ENCODE data around the gene KCNC1.

KCNC1 gene

DNA sequence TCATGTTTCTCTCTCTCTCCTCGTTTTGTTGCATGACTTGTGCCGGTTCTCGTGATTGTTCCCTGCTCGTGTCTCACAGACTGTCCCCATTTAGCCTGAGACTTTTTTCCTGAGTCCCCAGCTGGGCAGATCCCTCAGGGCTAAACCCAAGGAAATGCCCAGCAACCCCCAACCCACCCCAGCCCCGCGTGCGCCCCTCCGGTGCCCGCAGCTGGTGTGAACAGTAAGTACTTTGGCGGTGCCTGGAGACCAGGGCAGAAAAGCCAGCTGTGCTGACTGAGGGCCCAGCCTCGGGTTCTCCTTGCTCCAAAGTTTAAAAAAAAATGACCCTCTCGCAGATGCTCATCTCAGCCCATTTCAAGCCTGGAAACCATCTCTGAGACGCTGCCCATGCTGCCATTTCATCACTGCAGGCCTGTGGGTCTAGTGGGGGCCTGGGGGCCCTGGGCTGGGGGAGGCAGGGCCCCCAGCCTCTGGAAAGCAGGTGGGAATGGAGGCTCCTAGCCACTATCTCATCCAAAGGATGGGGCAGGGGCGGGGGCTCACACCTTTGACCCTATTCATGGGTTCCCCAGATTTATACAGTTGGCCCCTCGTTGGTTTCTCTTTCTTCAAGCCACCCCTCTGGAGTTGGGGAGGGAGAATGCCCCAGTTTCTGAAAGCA lies 41.8 kb downstream of the KCNC1 start:
- DNase-seq: no peak

DNA sequence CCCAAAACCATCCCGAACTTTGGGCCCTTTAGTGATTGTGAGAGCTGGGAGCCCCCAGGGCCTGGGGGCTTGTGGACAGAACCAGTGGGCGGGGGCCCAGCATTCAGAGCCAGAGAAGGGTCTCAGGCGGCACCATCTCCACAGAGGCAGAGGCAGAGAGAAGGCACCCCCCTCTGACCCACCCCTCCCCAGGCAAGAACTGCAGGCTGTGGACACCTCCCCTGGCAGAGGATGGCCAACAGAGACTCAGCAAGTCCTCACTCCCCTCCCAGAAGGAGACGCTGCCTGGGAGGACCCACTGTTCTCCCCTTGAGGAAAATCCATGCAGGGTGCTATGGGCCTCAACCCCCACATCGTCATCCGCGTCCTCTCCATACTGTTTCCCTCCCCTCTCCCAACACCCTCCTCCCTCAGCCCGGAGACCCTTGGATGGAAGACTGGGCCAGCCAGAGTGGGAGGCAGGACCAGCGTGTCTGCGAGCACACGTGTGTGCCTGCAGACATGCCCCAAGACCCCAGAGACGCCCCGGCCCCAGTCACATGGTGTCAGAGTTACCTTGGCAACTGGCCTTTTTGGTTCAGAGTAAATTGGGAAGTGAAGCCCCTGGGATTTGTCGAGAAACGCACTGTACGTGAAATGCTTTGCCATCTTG lies 42.6 kb downstream of the KCNC1 start:
- DNase-seq: no peak

DNA sequence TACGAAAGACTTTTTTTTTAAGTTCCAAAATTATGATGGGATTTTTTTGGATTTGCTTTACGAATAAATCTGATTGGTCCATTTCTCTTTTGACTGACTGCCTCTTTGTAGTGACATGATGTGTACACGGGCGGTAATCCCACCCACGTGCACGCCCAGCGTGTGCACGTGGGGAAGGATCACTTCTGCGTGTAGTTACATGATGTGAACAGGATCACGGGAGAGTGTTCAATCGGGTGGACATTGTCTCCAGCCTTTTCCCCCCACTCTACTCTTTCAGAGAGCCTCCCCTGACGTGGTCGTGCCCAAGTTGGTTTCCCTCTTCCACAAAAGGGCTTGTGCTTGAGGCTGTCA lies 43.1 kb downstream of the KCNC1 start:
- no peak for DNase-seq

DNA sequence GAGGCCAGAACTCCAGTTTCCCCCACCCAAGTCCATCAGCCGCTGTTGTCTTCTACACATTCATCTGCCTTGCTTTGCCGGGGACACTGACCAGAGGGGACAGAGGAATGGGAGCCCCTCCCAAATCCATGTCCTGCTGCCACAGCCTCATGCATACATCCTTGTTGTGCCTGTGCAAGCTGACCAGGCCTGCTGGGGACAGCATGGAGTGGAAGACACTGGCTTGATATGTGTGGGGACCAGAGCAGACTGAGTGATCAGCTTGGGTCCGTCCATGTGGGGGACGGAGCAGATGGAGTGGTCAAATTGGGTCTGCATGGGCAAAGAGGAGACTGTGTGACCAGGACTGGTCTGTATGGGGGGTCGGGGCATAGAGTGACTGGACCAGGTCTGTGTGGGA lies 43.8 kb downstream of the KCNC1 start:
- no peak for DNase-seq

DNA sequence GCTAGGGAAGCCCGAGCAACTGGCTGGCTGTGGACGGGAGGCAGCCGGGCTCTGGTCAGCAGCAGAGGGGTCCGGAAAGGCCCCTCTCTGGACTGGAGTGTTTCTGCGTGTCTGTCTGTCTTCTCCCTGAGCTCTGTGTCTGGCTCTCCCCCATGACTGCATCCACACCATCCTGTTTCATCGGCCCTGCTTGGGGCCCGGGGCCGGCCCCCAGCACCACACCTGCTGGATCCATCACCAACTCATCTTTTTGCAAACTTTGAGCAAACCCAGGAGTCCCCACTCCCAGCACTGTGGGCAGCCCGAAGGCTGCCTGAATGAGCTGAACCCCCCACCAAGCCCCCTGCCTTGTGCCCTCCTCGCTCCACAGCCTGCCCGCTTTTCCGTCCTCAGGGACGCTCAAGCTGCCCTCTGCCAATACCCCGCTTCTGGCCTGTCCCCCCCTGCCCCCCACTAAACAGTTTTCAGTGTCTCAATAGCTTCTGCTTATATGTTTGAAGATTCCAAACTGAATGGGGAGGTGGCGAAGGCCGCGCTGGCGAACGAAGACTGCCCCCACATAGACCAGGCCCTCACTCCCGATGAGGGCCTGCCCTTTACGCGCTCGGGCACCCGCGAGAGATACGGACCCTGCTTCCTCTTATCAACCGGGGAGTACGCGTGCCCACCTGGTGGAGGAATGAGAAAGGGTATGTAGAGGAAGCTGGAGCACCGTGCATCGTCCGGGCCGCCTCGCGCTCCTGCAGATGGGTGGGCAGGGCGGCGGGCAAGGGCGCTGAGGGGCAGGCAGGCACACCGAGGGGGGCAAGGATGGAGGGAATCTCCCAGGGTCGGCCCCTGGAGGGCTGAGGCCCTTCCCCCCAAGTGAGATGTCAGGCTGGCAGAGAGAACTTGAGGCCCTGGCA lies 44.6 kb downstream of the KCNC1 start:
- DNase-seq: no peak

DNA sequence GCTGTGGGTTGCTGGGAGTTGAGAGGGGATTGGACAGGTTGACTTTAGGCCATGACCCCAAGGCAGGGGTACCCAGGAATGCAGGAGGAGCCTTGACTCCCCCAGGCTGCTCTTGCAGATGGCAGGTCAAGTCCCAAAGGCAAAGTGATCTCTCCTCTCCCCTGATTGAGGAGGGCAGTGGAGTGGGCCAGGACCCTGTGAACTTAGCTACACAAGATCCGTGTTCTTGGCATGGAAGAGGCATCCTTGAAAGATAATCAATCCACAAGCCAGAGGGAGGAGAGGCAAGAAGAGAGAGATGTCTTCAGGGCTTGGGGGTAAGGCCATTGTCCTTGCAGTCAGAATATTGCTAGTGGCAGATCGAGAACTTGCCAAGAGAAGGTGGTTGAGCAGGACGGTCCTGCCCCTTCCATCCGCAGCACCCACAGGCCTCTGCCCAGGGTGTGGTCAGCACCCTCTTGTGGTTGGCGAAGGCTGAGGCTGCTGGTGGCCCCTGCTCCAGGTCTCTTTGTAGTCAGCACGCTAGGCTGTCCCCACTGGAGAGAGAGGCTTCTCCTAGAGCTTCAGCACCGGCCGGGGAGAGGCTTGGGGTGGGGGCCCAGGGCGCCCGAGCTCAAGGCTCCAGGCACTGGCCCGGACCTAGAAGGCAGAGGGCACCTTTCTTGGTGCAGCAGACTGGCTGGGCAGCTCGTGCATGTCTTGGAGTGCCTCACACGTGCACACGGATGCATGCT lies 45.4 kb downstream of the KCNC1 start:
- no peak for DNase-seq

DNA sequence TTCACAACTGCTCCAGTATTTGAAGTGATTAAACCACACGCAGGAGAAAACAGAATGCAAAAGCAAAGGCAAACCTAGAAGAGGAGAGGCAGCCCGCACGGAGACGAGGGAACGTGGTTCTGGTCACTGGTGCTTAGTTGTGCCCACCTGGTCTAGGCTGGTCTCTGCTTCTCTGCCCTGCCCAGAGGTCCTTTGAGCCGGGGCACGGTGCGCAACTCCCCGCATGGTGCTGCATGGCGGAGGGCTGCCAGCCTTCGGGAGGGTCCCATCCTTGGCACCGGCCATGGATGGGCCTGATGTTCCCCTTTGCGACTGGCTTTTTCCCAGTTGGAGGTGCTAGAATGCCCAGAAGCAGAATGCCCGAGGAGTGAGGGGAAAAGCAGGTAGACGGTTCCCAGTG lies 46.1 kb downstream of the KCNC1 start:
- no peak for DNase-seq

DNA sequence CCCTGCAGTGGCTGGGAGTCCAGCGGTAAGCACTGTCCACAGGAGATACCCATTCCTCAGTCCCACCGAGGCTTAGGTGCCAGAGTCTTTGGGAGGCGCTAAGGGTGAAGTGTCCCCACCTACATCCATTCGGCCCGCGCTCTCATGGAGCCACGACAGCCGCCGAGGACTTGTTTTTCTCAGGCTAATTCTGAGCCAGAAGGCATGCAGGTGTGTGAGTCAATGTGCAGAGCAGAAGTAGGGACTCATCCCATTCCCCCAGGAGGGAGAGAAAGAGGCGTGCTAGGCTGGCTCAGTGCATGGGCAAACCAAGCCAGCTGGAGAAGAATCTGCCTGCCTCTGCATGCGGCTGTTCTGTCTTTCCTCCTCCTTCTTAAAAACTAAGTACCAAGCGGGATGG lies 46.6 kb downstream of the KCNC1 start:
- DNase-seq: no peak

DNA sequence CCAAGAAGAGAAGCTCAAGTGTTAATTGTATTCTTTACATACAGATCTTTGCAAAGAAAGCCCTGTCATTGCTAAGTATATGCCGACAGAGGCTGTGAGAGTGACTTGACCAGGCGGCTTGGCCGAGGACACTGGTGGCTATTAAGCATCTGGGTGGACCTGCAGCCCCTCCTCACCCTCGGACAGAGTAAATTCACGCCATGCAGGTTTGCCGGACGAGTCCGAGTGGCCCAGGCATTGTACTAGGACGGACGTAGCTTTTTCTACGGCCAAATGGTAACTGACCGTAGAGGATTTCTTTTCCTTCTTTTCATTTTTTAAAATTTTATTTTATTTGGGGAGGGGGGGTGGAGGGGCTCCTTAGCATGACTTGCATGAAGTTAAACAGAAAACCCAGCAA lies 47.0 kb downstream of the KCNC1 start:
- DNase-seq: no peak

DNA sequence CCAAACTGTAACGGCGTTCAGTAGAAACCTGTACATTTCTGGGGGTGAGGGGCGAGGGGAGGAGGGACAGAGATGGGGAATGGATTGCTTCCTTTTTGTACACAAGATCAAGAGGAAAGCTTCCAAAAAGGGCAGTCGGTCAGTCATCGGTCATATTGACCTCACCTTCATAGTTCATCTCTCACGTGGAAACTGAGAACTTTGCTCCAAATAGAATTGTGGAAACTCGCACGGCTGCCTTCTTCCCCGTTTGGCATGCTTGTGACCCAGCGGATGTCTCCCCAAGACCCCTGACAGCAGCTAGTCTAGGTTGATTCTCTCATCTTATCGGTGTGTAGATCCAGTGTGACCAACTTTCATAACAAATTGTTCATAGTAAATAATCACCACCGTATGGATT lies 47.6 kb downstream of the KCNC1 start:
- DNase-seq: no peak

DNA sequence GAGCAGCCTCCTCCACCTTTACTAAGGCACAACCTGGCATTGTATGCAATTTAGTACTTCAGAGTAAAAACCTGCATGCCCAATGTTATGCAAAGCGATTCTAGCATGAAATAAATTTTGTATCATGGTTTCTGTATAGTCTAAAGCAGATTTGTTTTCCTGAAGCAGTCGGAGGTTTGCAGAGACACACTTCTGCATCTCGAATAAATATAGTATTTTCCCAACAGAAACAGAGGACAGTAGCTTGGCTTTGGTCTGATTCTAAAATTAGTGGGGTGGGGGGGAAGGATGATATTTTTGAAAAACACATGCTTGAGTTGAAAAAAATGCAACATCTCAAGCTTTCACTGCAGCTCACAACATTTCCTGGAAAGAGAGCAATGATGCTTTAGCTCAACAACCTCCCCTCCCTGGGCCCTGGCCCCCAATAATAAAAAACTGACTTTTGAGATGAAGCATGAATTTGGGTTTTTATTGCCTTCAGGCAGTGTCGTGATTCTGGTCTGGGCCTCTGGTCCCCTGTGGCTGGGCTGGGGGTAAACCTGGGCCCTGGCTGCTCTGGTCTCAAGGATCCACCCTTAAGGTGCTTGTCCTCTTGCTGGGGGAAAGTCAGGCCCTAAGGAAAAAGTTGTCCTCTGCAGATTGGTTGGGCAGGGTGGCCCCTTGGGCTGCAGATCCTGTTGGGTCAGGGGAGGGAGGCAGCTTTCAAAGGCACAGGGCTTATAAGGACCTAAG lies 48.2 kb downstream of the KCNC1 start:
- DNase-seq: no peak

DNA sequence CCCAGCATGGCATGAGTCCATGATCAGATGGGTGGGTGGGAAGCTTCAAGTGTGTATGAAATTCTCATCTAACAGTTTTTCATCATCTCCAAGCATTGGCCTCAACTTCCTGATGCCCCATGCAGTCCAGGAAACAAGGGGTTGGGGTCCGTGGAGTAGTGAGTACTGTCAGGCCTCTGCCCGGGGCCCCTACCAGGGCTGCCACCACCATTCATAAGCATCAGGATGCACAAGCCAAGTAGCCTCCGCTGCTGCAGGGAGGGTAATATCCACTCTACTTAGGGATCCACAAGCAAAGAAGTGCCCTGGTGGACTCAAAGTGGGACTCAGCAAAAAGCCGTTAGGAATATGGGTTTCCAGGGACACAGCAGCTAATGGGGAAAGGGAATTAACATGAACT lies 49.3 kb downstream of the KCNC1 start:
- no peak for DNase-seq

DNA sequence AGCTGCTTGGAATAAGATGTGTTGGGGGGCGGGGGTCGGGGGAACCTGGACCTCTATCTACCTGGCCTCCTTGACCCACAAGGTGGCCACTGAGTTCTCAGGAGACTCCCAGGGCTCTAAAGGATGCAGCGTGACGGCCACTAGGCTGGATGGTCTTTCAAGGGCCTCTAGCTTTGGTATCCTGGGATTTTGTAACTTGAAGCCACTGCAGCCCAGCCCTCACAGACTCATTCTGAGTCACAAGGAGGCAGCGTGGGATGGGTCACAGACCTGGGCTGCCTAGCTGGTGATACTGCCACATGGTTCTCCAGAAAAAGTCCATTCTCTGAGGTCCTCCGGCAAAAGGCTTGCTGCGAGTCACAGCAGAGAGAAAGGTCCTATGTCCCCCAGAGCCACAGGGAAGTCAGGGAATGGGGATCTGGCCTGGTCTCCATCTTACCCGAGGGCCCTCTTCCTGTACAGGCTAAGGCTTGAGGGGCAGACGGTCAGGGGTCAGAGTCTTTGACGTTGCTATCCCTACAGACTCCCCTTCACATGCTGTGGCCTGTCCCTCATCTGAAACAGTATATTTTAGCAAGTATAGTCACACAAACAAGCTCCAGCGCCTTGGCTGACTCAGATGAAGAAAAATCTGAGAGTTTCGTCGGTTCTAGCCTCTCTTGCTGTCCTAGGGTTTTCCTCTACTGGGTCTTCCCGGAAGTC lies 52.4 kb downstream of the KCNC1 start:
- no peak for DNase-seq

DNA sequence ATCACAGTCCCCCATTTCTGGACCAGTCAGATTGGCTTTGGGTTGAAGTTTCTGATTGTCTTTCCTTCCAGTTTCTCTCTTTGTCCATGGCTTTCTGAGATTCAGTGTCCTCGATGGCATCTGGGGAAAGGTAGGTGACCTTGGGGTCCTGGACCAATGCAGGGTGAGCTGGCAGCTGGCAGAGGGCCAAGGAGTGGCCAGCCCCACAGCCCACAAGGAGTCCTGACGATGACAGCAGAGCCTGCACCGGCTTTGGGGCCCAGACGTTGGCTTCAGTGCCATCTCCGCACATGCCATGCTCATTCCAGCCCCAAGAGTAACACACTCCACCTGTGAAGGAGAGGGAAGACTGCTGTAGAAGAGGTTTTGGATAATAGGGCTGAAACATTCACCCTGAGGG lies 53.5 kb downstream of the KCNC1 start:
- DNase-seq: no peak

DNA sequence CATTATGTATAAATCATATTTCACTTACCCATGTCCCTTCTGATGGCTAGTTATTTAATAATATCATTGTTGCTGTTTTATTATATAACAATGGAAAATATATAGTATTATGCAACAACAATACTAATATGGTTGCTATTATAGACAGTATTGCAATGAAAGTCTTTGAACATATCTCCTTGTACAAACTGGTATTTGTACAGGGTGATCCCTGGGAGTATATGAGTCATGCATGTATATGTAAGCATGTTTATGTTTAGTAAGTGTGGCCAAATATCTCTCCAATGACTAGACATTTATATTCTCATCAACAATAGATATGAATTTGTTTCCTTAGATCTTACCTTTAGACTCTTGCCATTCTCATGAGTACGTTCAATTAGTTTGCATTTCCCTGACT lies 55.9 kb downstream of the KCNC1 start:
- DNase-seq: no peak

DNA sequence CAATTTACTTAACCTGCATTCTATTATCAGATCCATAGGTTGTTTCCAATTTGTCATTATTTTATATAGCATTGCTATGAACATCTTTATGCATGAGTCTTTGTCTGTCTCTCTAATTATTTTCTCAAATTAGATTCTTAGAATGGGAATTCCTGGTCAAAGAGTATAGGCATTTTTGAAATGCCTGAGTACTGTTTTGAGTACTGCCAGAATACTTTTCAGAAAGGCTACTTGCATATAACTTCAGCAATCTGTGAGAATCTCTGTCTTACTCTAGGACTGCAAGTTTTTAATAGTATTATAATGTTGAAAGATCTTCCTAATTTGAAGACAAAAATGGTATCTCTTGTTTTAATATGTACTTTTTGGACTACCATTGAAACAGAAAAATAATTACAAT lies 56.6 kb downstream of the KCNC1 start:
- no peak for DNase-seq

DNA sequence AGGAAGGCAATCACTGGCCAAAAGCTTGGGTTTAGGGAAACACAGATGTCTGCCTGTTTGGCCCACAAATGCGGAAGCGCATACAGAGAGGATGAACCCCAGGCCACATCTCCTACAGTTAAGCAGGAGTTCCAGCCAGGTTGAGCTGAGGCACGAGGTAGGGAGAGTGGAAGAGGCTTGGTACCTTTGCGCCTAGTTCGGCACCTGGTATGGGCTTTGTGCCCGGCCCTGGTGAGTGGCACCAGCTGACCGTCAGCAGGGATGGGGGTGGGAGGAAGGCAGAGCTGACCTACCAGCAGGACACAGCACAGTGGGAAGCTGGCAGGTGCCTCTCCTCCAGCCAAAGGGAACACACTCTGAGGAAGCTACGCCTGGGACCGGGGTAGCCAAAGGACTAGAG lies 57.6 kb downstream of the KCNC1 start:
- DNase-seq: no peak

DNA sequence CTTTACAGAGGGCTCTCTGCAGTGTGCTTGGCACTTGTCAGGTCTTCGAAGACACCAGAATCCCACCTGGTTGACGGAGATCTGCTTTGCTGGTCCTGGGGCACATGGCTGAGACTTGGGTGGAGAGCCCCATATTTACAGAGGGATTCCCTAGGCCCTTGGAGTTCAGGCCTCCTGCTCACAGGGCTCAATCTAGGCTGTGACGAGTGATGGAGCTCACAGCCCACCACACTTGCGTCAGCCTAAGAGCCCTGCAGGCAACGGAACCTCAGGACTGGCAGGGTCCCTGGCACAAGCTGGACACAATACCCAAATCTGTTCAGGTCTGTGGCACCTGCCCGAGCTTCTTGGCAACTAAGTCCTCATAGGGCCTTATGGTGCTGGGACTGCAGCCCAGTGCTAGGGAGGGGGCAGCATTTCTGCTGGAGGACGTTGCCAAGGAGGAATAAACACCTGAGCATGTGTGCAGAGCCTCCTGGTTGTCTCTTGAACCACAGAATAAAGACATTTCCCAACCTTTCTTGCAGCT lies 59.1 kb downstream of the KCNC1 start:
- DNase-seq: no peak

DNA sequence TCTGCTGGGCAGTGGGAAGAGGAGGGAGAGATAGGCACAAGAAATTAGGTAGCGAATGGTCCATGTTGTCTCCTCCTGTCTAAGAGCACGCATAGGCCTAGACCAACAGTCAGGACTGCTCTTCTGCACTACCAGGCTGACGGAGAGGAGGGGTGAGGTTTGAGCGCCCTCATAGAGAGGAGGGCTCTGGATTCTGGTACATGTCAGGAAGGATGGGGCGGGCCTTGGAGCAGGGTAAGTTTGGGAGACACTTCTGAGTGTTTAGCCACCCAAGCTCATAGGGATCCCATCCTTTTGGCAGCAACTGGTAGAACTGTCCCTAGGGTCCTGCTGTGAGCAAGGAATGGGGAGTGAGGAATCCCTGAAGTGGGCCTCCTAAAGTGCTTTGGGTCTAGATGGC lies 60.4 kb downstream of the KCNC1 start:
- no peak for DNase-seq

DNA sequence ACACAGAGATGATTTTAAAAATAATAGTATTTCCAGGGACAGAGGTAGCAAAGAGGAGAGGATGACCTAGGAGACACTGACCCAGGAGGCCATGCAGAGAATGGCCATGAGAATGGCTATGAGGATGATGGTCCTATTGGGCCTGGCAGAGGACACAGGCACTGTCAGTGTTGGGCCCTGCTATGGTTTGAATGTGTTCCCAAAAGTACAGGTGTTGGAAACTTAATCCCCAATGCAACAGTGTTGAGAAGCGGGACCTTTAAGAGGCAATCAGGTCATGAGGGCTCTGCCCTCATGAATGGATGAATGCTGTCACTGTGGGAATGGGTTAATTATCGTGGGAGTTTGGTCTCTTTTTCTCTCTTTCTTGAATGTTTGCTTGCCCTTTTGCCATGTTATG lies 61.6 kb downstream of the KCNC1 start:
- DNase-seq: no peak

DNA sequence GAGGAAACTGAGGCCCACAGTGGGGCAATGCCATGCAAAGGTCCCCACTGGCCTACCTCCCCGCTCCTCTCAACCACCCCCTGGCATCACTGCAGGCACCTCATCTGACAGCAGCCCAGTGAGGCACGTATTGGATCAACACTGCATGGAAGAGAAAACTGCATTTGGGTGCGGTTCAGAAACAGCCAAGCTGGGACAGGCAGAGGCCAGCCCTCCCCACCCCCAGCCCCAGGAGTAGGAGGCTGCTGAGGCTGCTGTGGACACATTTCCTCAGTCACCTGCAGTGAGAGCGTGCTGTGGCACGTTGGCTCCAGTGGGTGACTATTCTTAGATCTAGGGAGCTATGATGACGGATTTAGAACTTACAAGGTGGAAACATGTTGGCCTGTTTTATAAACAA lies 63.7 kb downstream of the KCNC1 start:
- no peak for DNase-seq

DNA sequence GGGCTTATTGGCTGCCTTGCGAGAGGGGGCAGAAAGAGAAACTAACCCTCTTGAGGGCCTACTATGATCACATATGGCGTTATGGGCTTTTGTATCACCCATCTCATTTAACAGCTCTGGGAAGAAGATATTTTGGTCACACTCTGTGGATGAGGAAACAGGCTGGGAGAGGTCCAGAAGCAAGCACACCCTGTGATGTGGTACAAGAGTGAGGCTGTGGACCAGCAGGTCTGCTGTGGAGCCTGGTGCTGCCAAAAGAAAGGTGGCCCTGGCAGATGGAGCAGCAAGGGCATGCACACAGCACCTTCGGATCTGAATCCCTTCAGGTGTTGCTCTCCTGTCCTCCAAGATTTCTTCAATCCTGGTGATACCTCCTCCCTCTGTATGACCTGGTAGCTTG lies 64.1 kb downstream of the KCNC1 start:
- no peak for DNase-seq

Measured in CD4-positive, alpha-beta T cell treated with Interleukin-4 for 4 hours (primary cell).